Fibroblast of skin of right quadriceps (primary cell): Measurements from ENCODE around the gene GEMIN4.

Experiments
- DNase-seq: peaks from one replicate; pipeline ENCODE4 v3.0.0-alpha.2; 2013

GEMIN4 gene

GRCh38 chr17:697682-698081 lies 54.4 kb downstream of the GEMIN4 start:
- DNase-seq: no peak

GRCh38 chr17:696369-696768 lies 55.7 kb downstream of the GEMIN4 start:
- no peak for DNase-seq
